GM12878 (cell line): ENCODE measurements around the gene AGBL4. TPM values are rescaled to one million over a fixed set of nuclear protein-coding genes. Genes with fewer than 3 reads are reported as not detected.

Source experiments
- ATAC-seq: fragments of 200-7000 bp; cut with Tn5 transposase; 3 replicates; pipeline ENCODE4 v1.9.1; 2020; ENCODE audit warnings: mild to moderate bottlenecking, moderate library complexity
- BruUV-seq: library from RNA; stranded (reverse); fragments of 400-500 nt; replicated peaks from 2 replicates; lab custom pipeline; 2021; lab: Mats Ljungman, UMichigan
- CTCF ChIA-PET: fragments of 300-600 bp; sonication (Branson Sonifier 250); formaldehyde crosslinking; extraction: SDS; loops from one replicate; lab custom pipeline; 2021; ENCODE audit warnings: inconsistent platforms; lab: Yijun Ruan, JAX
- POLR2A ChIA-PET: fragments of 350-600 bp; formaldehyde crosslinking; extraction: SDS; loops from one replicate; lab custom pipeline; 2021; ENCODE audit warnings: inconsistent platforms; lab: Charles Lee
- RAD21 ChIA-PET: fragments of 300-600 bp; sonication (Branson Sonifier 250); formaldehyde crosslinking; loops from one replicate; lab custom pipeline; 2023; ENCODE audit warnings: antibody characterized with exemption; ENCODE audit not compliant: unreplicated experiment; lab: Charles Lee
- SMC1A ChIA-PET: fragments of 300-600 bp; sonication (Branson Sonifier 250); formaldehyde crosslinking; loops from one replicate; lab custom pipeline; 2023; ENCODE audit not compliant: unreplicated experiment, uncharacterized antibody; lab: Charles Lee
- DNase-seq: peaks from one replicate; pipeline ENCODE4 v3.0.0-alpha.2; 2011; ENCODE audit warnings: low read depth, low spot score
- FAIRE-seq: peaks from 3 replicates; lab custom pipeline; 2011; peaks lifted over from hg19 to GRCh38; lab: Jason Lieb, UNC
- H2AFZ ChIP-seq: 2 replicates; pipeline ENCODE4 v1.6.0; 2011; ENCODE audit warnings: low read depth, low read length, control low read depth; ENCODE audit not compliant: control insufficient read depth
- H3K27ac ChIP-seq: 2 replicates; pipeline ENCODE4 v1.5.1; 2011; ENCODE audit warnings: control low read depth; ENCODE audit not compliant: control insufficient read depth, insufficient read depth
- H3K27me3 ChIP-seq, 2 experiments: replicated peaks in 1 of 2; 2 replicates each; pipeline versions ENCODE4 v1.6.0 to v1.6.1; 2011; ENCODE audit warnings: low read length in 1 of 2; ENCODE audit not compliant: control insufficient read depth in 2 of 2, insufficient read depth in 2 of 2
- H3K36me3 ChIP-seq, 2 experiments: 2 replicates each; pipeline ENCODE4 v1.5.1; 2011; ENCODE audit warnings: low read length in 1 of 2; ENCODE audit not compliant: control insufficient read depth in 2 of 2, insufficient read depth in 2 of 2
- H3K4me1 ChIP-seq: 2 replicates; pipeline ENCODE4 v1.6.1; 2011; ENCODE audit warnings: mild to moderate bottlenecking, low read length, moderate library complexity, mixed read lengths; ENCODE audit not compliant: control insufficient read depth, insufficient read depth
- H3K4me2 ChIP-seq: 2 replicates; pipeline ENCODE4 v1.6.0; 2011; ENCODE audit warnings: control low read depth; ENCODE audit not compliant: control insufficient read depth, insufficient read depth
- H3K4me3 ChIP-seq: fragments of 200-600 bp; sonication (generic); 2 replicates; pipeline ENCODE4 v1.5.1; 2016
- H3K79me2 ChIP-seq: 2 replicates; pipeline ENCODE4 v1.6.0; 2011; ENCODE audit warnings: low read length; ENCODE audit not compliant: control insufficient read depth, insufficient read depth
- H3K9ac ChIP-seq: 2 replicates; pipeline ENCODE4 v1.8.0; 2011; ENCODE audit warnings: low read length, control low read depth, mixed read lengths; ENCODE audit not compliant: control insufficient read depth, insufficient read depth
- H3K9me3 ChIP-seq: replicated peaks from 3 replicates; pipeline ENCODE4 v1.5.1; 2011; ENCODE audit warnings: mild to moderate bottlenecking, low read length; ENCODE audit not compliant: control insufficient read depth, insufficient read depth
- H4K20me1 ChIP-seq: 2 replicates; pipeline ENCODE4 v1.6.0; 2011; ENCODE audit not compliant: control insufficient read depth, insufficient read depth
- ASH2L ChIP-seq: fragments of 300-600, 200-600 bp; sonication (generic); IDR thresholded peaks from 2 replicates; pipeline ENCODE4 v1.6.1; 2017; ENCODE audit warnings: low read depth, mild to moderate bottlenecking, borderline replicate concordance
- EZH2 ChIP-seq: IDR thresholded peaks from 2 replicates; pipeline ENCODE4 v1.6.1; 2012; ENCODE audit warnings: low read depth, mild to moderate bottlenecking, control low read depth, inconsistent platforms, low read length, borderline replicate concordance; ENCODE audit not compliant: control insufficient read depth
- FOS ChIP-seq: IDR thresholded peaks from 3 replicates; pipeline ENCODE4 v1.6.1; 2011; ENCODE audit warnings: borderline replicate concordance; ENCODE audit not compliant: insufficient read length; ENCODE audit errors: extremely low read depth
- IRF4 ChIP-seq: IDR thresholded peaks from 2 replicates; pipeline ENCODE4 v1.6.1; 2011; ENCODE audit warnings: low read depth, low read length
- JUND ChIP-seq: IDR thresholded peaks from 2 replicates; pipeline ENCODE4 v1.6.1; 2012; ENCODE audit warnings: low read depth, mild to moderate bottlenecking, low read length, improper control_type of control experiment, moderate library complexity
- KLF5 ChIP-seq: fragments of 450-650 bp; IDR thresholded peaks from 2 replicates; pipeline ENCODE4 v1.6.1; 2014; ENCODE audit warnings: mild to moderate bottlenecking; ENCODE audit not compliant: partially characterized antibody
- MEF2B ChIP-seq: fragments of 450-650 bp; IDR thresholded peaks from 2 replicates; pipeline ENCODE4 v1.6.1; 2018; ENCODE audit warnings: mild to moderate bottlenecking, moderate library complexity; ENCODE audit not compliant: partially characterized antibody, poor library complexity, severe bottlenecking
- RAD51 ChIP-seq: fragments of 450-650 bp; IDR thresholded peaks from 2 replicates; pipeline ENCODE4 v1.6.1; 2016; ENCODE audit warnings: moderate library complexity, mild to moderate bottlenecking, inconsistent platforms
- SPI1 ChIP-seq: IDR thresholded peaks from 2 replicates; pipeline ENCODE4 v1.6.1; 2011; ENCODE audit warnings: low read depth, mild to moderate bottlenecking, low read length, moderate library complexity, borderline replicate concordance; ENCODE audit not compliant: insufficient read depth
- SUPT20H ChIP-seq: IDR thresholded peaks from 2 replicates; pipeline ENCODE4 v1.6.1; 2011; ENCODE audit warnings: low read depth, mild to moderate bottlenecking, low read length, moderate library complexity, borderline replicate concordance; ENCODE audit not compliant: control insufficient read depth
- TARDBP ChIP-seq: IDR thresholded peaks from 2 replicates; pipeline ENCODE4 v1.6.1; 2016; ENCODE audit warnings: borderline replicate concordance
- ZNF207 ChIP-seq: fragments of 450-650 bp; IDR thresholded peaks from 2 replicates; pipeline ENCODE4 v1.6.1; 2014; ENCODE audit warnings: antibody characterized with exemption, mild to moderate bottlenecking, borderline replicate concordance
- ZNF217 ChIP-seq: fragments of 450-650 bp; IDR thresholded peaks from 2 replicates; pipeline ENCODE4 v1.6.1; 2017; ENCODE audit warnings: antibody characterized with exemption, mild to moderate bottlenecking
- ZNF622 ChIP-seq: fragments of 450-650 bp; IDR thresholded peaks from 2 replicates; pipeline ENCODE4 v1.6.1; 2017; ENCODE audit warnings: mild to moderate bottlenecking, inconsistent platforms
- ZZZ3 ChIP-seq: IDR thresholded peaks from 2 replicates; pipeline ENCODE4 v1.6.1; 2011; ENCODE audit warnings: low read depth; ENCODE audit not compliant: control insufficient read depth, insufficient read length
- WGBS: methylation state at CpG from one replicate; pipeline ENCODE4 v1.1.6; 2016; ENCODE audit warnings: low lambda C conversion rate; ENCODE audit not compliant: insufficient replicate concordance, insufficient coverage; ENCODE audit errors: missing lambda C conversion rate; 5-methylcytosine and 5-hydroxymethylcytosine counted together
- in situ Hi-C: fragments of 300-500 bp; cut with MboI; formaldehyde crosslinking; loops from 9 replicates; pipeline ENCODE4 v1.14.3; 2018; ENCODE audit warnings: mixed read lengths
- intact Hi-C: fragments of 100-400 bp; cut with micrococcal nuclease; formaldehyde crosslinking; loops from one replicate; pipeline ENCODE4 v1.14.2; 2022; ENCODE audit not compliant: unreplicated experiment
- polyA plus RNA-seq, 11 experiments: library from polyadenylated mRNA; depleted of rRNA in 4 of 11; unstranded in 6 of 11; stranded (reverse) in 5 of 11; fragments of >200 nt; fragmentation: Nextera tagmentation in 4 of 11; fragmentation: Illumina TruSeq in 1 of 11; extraction: Ambion mirVana in 4 of 11; extraction: Trizol in 1 of 11; gene quantifications; 1 replicate in 1 of 11; 2 replicates in 10 of 11; pipeline versions ENCODE4 v1.2.1 to v1.2.3, GENCODE V29; 2011 to 2016; ENCODE audit warnings: inconsistent platforms in 2 of 11, missing spikeins in 2 of 11, low read depth in 1 of 11
- total RNA-seq, 4 experiments: library from RNA; depleted of rRNA in 3 of 4; stranded (reverse); fragments of >200 nt in 3 of 4; fragmentation: Illumina TruSeq in 1 of 4; extraction: Trizol in 1 of 4; gene quantifications; 2 replicates each; pipeline versions ENCODE4 v1.2.1 to v1.2.3, GENCODE V29; 2013 to 2021
- TF ChIP-seq, protein P1 (sequence below): fragments of 450-650 bp; IDR thresholded peaks from 2 replicates; pipeline ENCODE4 v1.6.1; 2014; ENCODE audit warnings: mild to moderate bottlenecking
- TF ChIP-seq, protein P2 (sequence below): IDR thresholded peaks from 2 replicates; pipeline ENCODE4 v1.6.1; 2011; ENCODE audit warnings: borderline replicate concordance, low read depth, mild to moderate bottlenecking, moderate library complexity, mixed read lengths, low read length; ENCODE audit not compliant: insufficient read depth; ENCODE audit errors: extremely low read length

Gene AGBL4
- total and polyA plus RNA-seq, 10 of the 15 experiments (the other 5 are each of a cell fraction or from before 2014, with no cell fraction given): 0.31 TPM; not detected in 9

DNA sequence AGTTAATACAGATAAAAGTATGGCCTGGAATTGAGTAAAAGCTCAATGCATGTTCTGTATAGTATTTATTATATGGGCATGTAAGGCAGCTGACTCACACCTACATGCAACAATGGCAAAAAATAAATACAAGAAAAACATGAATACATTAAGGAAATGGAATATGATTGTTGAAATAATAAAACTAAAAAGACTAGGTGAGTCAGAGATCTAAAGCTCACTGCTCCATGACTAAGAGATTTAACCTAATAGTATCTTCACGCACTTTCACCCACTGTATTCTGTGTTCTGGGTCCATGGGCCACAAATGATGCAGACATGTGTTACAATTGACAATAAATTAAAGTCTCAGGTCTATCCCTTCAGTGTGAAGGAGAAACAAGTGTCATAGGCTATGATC lies 607.0 kb downstream of the AGBL4 start:
- in situ Hi-C loops: no loop called here
- Histone ChIP-seq H2AFZ (no peak overlapping the region), H3K27me3 (no peaks in the 10 kb centered on the region), H3K4me2 (no peak overlapping the region), H3K9ac (no peak overlapping the region), H3K79me2 (no peaks in the 10 kb centered on the region), H3K9me3 (no peaks in the 10 kb centered on the region), H3K4me3 (no peak overlapping the region), H3K36me3 (no peaks in the 10 kb centered on the region), H3K27ac (no peak overlapping the region), H4K20me1 (no peaks in the 10 kb centered on the region), H3K4me1 (no peaks in the 10 kb centered on the region)
- ChIA-PET RAD21 (no interaction called here), CTCF (no interaction called here), POLR2A (no interaction called here), SMC1A (no interaction called here)
- WGBS: 0% methylated on average over 1 of the region's 1 CpG
- TF ChIP-seq KLF5: no peak
- no peak for TF ChIP-seq ASH2L
- no peak for TF ChIP-seq JUND
- TF ChIP-seq MEF2B: no peak
- TF ChIP-seq, protein P1, sequence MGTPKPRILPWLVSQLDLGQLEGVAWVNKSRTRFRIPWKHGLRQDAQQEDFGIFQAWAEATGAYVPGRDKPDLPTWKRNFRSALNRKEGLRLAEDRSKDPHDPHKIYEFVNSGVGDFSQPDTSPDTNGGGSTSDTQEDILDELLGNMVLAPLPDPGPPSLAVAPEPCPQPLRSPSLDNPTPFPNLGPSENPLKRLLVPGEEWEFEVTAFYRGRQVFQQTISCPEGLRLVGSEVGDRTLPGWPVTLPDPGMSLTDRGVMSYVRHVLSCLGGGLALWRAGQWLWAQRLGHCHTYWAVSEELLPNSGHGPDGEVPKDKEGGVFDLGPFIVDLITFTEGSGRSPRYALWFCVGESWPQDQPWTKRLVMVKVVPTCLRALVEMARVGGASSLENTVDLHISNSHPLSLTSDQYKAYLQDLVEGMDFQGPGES: no peak
- no peak for TF ChIP-seq ZNF622
- no peak for TF ChIP-seq FOS
- TF ChIP-seq TARDBP: no peak
- TF ChIP-seq ZNF207: no peak
- no peak for TF ChIP-seq SPI1
- no peak for TF ChIP-seq SUPT20H
- TF ChIP-seq, protein P2, sequence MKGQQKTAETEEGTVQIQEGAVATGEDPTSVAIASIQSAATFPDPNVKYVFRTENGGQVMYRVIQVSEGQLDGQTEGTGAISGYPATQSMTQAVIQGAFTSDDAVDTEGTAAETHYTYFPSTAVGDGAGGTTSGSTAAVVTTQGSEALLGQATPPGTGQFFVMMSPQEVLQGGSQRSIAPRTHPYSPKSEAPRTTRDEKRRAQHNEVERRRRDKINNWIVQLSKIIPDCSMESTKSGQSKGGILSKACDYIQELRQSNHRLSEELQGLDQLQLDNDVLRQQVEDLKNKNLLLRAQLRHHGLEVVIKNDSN: no peak
- TF ChIP-seq ZNF217: no peak
- no peak for TF ChIP-seq RAD51
- no peak for TF ChIP-seq EZH2
- no peak for TF ChIP-seq IRF4
- no peak for TF ChIP-seq ZZZ3
- intact Hi-C loops: no loop called here
- no TSS peak for BruUV-seq
- FAIRE-seq (no peak), DNase-seq (no peak), ATAC-seq (no peak)
